ENCODE results near the gene PIAS1.

The PIAS1 gene

DNA sequence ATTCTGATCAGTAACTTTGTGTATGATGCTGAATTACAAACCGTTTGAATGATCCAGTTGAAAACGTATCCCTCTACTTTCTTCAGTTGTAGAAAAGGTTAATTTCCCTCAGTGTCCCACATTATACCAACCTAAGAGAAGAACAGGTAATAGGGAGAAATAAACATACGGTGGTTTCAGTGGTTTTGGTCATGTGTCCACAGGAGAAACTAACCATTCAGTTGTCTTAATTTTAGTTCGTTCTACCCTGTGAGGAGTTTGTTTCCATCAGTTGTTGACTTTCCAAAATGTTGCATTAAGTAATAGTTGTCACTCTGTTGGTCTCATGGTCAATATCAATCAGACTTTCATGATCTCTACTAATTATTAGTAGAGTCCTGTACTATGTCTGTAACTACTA, 135.9 kb downstream of the PIAS1 start:
- Histone ChIP-seq H3K36me3 (ENCODE audit: control insufficient read depth, insufficient read depth, low read length) (peaks cover 18% of the 10 kb centered on the region), H3K4me3 (replicated peaks; ENCODE audit: low read depth, low read length) (no peak overlapping the region), H3K27me3 (replicated peaks; ENCODE audit: control insufficient read depth, insufficient read depth, low read length) (no peaks in the 10 kb centered on the region)
- no peak for DNase-seq (ENCODE audit: extremely low read depth, insufficient read length)
- TF ChIP-seq, protein P1, sequence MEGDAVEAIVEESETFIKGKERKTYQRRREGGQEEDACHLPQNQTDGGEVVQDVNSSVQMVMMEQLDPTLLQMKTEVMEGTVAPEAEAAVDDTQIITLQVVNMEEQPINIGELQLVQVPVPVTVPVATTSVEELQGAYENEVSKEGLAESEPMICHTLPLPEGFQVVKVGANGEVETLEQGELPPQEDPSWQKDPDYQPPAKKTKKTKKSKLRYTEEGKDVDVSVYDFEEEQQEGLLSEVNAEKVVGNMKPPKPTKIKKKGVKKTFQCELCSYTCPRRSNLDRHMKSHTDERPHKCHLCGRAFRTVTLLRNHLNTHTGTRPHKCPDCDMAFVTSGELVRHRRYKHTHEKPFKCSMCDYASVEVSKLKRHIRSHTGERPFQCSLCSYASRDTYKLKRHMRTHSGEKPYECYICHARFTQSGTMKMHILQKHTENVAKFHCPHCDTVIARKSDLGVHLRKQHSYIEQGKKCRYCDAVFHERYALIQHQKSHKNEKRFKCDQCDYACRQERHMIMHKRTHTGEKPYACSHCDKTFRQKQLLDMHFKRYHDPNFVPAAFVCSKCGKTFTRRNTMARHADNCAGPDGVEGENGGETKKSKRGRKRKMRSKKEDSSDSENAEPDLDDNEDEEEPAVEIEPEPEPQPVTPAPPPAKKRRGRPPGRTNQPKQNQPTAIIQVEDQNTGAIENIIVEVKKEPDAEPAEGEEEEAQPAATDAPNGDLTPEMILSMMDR (IDR thresholded peaks at IDR 0.05; ENCODE audit: insufficient read depth, low read length, poor library complexity, severe bottlenecking) = no peak

DNA sequence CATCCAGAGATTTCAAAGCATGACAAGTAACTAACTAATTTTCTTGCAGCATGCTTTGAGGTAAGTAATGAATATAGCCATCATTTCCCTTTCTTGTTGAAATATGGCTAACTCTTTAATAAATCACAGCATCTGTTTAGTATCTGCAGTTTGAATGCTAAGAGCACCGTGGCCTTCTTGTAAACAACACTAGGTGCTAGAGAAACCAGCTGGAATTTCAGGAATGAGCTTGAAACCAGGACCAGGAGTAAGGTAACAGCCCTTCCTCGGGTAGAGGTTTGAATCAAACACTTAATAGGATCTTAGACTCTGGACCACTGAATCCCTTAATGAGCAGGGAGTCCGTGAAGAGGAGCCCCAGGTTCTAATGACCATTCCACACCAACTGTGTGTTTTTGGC, 137.4 kb downstream of the PIAS1 start:
- Histone ChIP-seq H3K4me3 (replicated peaks; ENCODE audit: low read depth, low read length) (no peak overlapping the region), H3K36me3 (ENCODE audit: control insufficient read depth, insufficient read depth, low read length) (peaks cover 23% of the 10 kb centered on the region), H3K27me3 (replicated peaks; ENCODE audit: control insufficient read depth, insufficient read depth, low read length) (no peaks in the 10 kb centered on the region)
- no peak for DNase-seq (ENCODE audit: extremely low read depth, insufficient read length)
- TF ChIP-seq, protein P1 (IDR thresholded peaks at IDR 0.05; ENCODE audit: insufficient read depth, low read length, poor library complexity, severe bottlenecking) = no peak

DNA sequence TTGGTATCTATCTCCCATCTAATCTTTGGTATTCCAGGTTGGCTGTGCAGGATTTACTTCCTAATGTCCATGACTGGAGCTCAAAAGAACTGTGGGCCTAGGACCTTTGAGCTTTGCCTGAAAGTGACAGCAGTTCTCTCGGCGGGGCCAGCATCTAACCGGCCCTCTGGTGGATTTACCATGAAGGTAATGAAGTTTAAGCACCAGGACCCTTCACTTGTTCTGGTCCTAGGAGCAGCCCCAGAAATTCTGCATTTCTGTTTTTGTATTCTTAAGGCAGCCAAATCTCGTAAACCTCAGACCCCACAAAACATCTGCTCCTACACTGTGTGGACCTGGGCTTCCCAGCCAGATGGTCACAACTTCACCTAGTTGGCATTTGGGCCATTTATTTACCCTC, 138.0 kb downstream of the PIAS1 start:
- H3K36me3 ChIP-seq (ENCODE audit: control insufficient read depth, insufficient read depth, low read length) = peaks cover 25% of the 10 kb centered on the region
- H3K4me3 ChIP-seq (replicated peaks; ENCODE audit: low read depth, low read length) = no peak overlapping the region
- TF ChIP-seq, protein P1 (IDR thresholded peaks at IDR 0.05; ENCODE audit: insufficient read depth, low read length, poor library complexity, severe bottlenecking) = no peak
- H3K27me3 ChIP-seq (replicated peaks; ENCODE audit: control insufficient read depth, insufficient read depth, low read length) = no peaks in the 10 kb centered on the region
- no peak for DNase-seq (ENCODE audit: extremely low read depth, insufficient read length)

DNA sequence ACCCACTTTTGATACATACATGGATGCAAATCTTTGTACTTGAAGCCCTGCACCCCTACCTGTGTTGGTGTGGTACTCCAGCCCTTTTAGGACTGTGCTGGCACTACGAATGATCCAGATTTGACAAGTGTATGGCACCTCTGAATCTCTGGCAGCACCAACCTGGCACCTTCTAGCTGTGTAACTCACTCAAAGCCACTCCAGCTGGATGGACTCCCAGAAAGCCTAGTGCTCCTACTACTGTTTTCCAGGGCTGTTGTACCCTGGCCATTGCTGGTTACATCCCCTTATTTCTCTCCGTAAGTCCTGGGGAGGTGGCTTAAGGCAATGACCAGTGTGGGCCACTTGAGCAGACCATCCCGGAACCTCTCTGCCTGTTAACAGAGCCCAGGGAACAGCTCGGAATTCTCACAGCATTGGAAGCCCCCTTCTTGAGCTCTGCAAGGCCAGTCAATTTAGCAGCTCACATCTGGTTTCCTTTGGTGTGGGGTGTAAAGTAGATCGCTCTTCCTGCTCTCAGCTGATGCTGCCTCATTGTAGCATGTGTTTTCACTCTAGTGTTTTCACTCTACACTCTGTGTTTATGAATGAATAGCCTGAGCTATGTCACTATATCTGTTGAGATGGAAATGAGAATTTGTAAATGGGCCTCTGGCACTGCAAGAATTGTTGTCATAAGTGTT, 138.8 kb downstream of the PIAS1 start:
- H3K36me3 ChIP-seq (ENCODE audit: control insufficient read depth, insufficient read depth, low read length) = peaks cover 29% of the 10 kb centered on the region
- no peak overlapping the region for H3K4me3 ChIP-seq (replicated peaks; ENCODE audit: low read depth, low read length)
- H3K27me3 ChIP-seq (replicated peaks; ENCODE audit: control insufficient read depth, insufficient read depth, low read length) = no peaks in the 10 kb centered on the region
- no peak for DNase-seq (ENCODE audit: extremely low read depth, insufficient read length)
- TF ChIP-seq, protein P1 (IDR thresholded peaks at IDR 0.05; ENCODE audit: insufficient read depth, low read length, poor library complexity, severe bottlenecking) = no peak

DNA sequence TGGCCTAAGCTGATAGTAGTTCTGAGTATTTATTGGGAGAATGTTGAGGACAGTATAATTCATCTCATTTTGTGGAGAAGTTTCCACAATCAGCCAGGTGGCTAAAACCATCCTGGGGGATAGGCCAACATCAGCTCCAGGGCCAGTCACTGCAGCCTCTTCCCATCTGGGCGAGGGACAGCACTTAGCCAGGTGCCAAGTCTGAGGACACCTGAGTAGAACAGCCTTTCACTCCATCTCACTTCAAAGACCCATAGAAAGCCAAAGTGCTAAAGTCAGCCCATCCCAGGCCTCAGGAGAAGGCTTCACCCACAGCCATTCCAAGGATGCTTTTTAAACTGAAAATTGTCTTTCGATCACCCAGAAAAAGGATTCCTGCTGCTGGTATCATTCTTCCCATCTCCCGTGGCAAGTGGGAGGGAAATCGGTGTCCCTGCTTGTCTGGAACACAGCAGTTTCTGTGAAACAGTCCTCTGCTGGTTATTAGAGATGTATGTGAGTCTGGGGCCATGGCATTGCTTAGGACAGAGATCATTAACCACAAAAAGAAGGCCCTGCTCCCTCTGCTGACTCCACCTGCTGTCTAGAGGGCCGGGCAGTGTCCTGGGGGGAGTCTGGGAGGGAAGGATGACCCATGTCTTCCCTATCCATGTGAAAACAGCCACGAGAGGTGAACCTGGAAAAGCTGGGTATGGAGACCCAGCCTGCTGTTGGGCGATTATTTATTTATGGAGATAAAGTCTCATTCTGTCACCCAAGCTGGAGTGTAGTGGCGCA, 141.4 kb downstream of the PIAS1 start:
- TF ChIP-seq, protein P1 (IDR thresholded peaks at IDR 0.05; ENCODE audit: insufficient read depth, low read length, poor library complexity, severe bottlenecking) = no peak
- Histone ChIP-seq H3K4me3 (replicated peaks; ENCODE audit: low read depth, low read length) (no peak overlapping the region), H3K27me3 (replicated peaks; ENCODE audit: control insufficient read depth, insufficient read depth, low read length) (no peaks in the 10 kb centered on the region), H3K36me3 (ENCODE audit: control insufficient read depth, insufficient read depth, low read length) (peaks cover 28% of the 10 kb centered on the region)
- no peak for DNase-seq (ENCODE audit: extremely low read depth, insufficient read length)
